PC-3 (cell line): Measurements from ENCODE around the gene KIFAP3. TPM values are rescaled to one million over a fixed set of nuclear protein-coding genes. Genes with fewer than 3 reads are reported as not detected.

Source experiments
- ATAC-seq: fragments of 200-7000 bp; cut with Tn5 transposase; 2 replicates; pipeline ENCODE4 v1.9.1; 2020; ENCODE audit warnings: mild to moderate bottlenecking, moderate library complexity
- Bru-seq: library from RNA; stranded (reverse); fragments of 400-500 nt; gene quantifications from one replicate; lab custom pipeline; 2021; lab: Mats Ljungman, UMichigan
- BruChase-seq, 2 experiments: library from RNA; stranded (reverse); fragments of 400-500 nt; gene quantifications; one replicate each; lab custom pipeline; 2021; lab: Mats Ljungman, UMichigan
- BruUV-seq: library from RNA; stranded (reverse); fragments of 400-500 nt; replicated peaks from 2 replicates; lab custom pipeline; 2021; lab: Mats Ljungman, UMichigan
- CTCF ChIA-PET: fragments of 300-600 bp; sonication (Branson Sonifier 250); formaldehyde crosslinking; loops from one replicate; lab custom pipeline; 2022; ENCODE audit warnings: antibody characterized with exemption; lab: Charles Lee
- POLR2A ChIA-PET: fragments of 300-600 bp; sonication (Branson Sonifier 250); formaldehyde crosslinking; loops from one replicate; lab custom pipeline; 2022; ENCODE audit warnings: antibody characterized with exemption; ENCODE audit not compliant: unreplicated experiment; lab: Charles Lee
- DNase-seq: peaks from one replicate; pipeline ENCODE4 v3.0.0-alpha.2; 2015
- H2AFZ ChIP-seq: fragments of 300-600 bp; sonication (generic); 2 replicates; pipeline ENCODE4 v1.6.0; 2016; ENCODE audit warnings: antibody characterized with exemption, low read length
- H3F3A ChIP-seq: fragments of 300-600 bp; sonication (generic); one replicate; pipeline ENCODE4 v1.6.0; 2017; ENCODE audit warnings: antibody characterized with exemption, low read length, control low read depth, mild to moderate bottlenecking; ENCODE audit not compliant: unreplicated experiment
- H3K27ac ChIP-seq: fragments of 300-600 bp; sonication (generic); 2 replicates; pipeline ENCODE4 v1.5.1; 2016; ENCODE audit warnings: mild to moderate bottlenecking, low read length
- H3K27me3 ChIP-seq: fragments of 300-600 bp; sonication (generic); 2 replicates; pipeline ENCODE4 v1.6.1; 2016; ENCODE audit warnings: low read length, mixed read lengths
- H3K36me3 ChIP-seq: fragments of 300-600 bp; sonication (generic); 2 replicates; pipeline ENCODE4 v1.6.1; 2016; ENCODE audit warnings: low read depth, mixed run types, low read length, mixed read lengths
- H3K4me1 ChIP-seq: fragments of 300-600 bp; sonication (generic); 2 replicates; pipeline ENCODE4 v1.5.1; 2016; ENCODE audit warnings: low read length; ENCODE audit not compliant: insufficient read depth
- H3K4me2 ChIP-seq: fragments of 300-600 bp; sonication (generic); 2 replicates; pipeline ENCODE4 v1.6.0; 2016; ENCODE audit warnings: low read length
- H3K4me3 ChIP-seq: fragments of 300-600 bp; sonication (generic); 2 replicates; pipeline ENCODE4 v1.5.1; 2016; ENCODE audit warnings: mild to moderate bottlenecking, low read length, mixed read lengths
- H3K79me2 ChIP-seq: fragments of 300-600 bp; sonication (generic); 2 replicates; pipeline ENCODE4 v1.6.1; 2017; ENCODE audit warnings: low read length, mixed read lengths
- H3K9ac ChIP-seq: fragments of 300-600 bp; sonication (generic); 2 replicates; pipeline ENCODE4 v1.6.0; 2016; ENCODE audit warnings: mild to moderate bottlenecking, low read length
- H3K9me2 ChIP-seq: fragments of 300-600 bp; sonication (generic); replicated peaks from 2 replicates; pipeline ENCODE4 v1.6.1; 2016; ENCODE audit warnings: mixed run types, low read length, mixed read lengths
- H3K9me3 ChIP-seq: fragments of 300-600 bp; sonication (generic); 2 replicates; pipeline ENCODE4 v1.6.1; 2016; ENCODE audit warnings: low read length, mixed read lengths
- H4K20me1 ChIP-seq: fragments of 300-600 bp; sonication (generic); 2 replicates; pipeline ENCODE4 v1.6.1; 2016; ENCODE audit warnings: low read length, mixed read lengths
- CTCF ChIP-seq: fragments of 300-600 bp; sonication (generic); conservative IDR thresholded peaks from 2 replicates; pipeline ENCODE4 v1.5.1; 2017; ENCODE audit warnings: antibody characterized with exemption, low read depth, mild to moderate bottlenecking, low read length
- EZH2 ChIP-seq: fragments of 300-600 bp; sonication (generic); IDR thresholded peaks from one replicate; pipeline ENCODE4 v1.6.1; 2017; ENCODE audit warnings: antibody characterized with exemption, mild to moderate bottlenecking, low read length; ENCODE audit not compliant: unreplicated experiment
- EZH2phosphoT487 ChIP-seq: fragments of 300-600 bp; sonication (generic); IDR thresholded peaks from 2 replicates; pipeline ENCODE4 v1.6.1; 2018; ENCODE audit warnings: mild to moderate bottlenecking, antibody characterized with exemption, low read length, borderline replicate concordance
- intact Hi-C: fragments of 100-400 bp; cut with micrococcal nuclease; formaldehyde crosslinking; loops from 2 replicates; pipeline ENCODE4 v1.9.0; 2023
- long read RNA-seq: library from polyadenylated mRNA; unstranded; transcript quantifications from one replicate; pipeline ENCODE4 v2.0.0, GENCODE V29; 2021; ENCODE audit not compliant: unreplicated experiment
- total RNA-seq: library from RNA; depleted of rRNA; stranded (reverse); fragments of >200 nt; gene quantifications from 2 replicates; pipeline ENCODE4 v1.2.3, GENCODE V29; 2014; rRNA removed

The KIFAP3 gene
- total RNA-seq (5.1 and 6.9 TPM in 2 replicates), Bru-seq, nascent RNA (percentile 58 among the genes with signal in this experiment), BruChase-seq, experiment 1, labeled RNA remaining after a 6-hour chase (percentile 45 among the genes with signal in this experiment), BruChase-seq, experiment 2, labeled RNA remaining after a 2-hour chase (percentile 50 among the genes with signal in this experiment)
- long read RNA-seq, transcript KIFAP3-201 (20 exons, 2,957 nt) = major isoform, 38 of 50 reads
- long read RNA-seq, partial matches to known transcripts = 8 of 50 reads
- long read RNA-seq, other reads (novel, unspliced or antisense) = 4 of 50 reads

GRCh38 chr1:170074250-170075157 is at the start of gene KIFAP3:
TSS of gene KIFAP3 (minus strand) at chr1:170074695. CDS start at chr1:170074467, 228 bp downstream.
- H2AFZ ChIP-seq = peak within 1 kb of the TSS; percentile 95
- no peaks in the 10 kb centered on the region for H3K36me3 ChIP-seq
- no peaks in the 10 kb centered on the region for H3K27me3 ChIP-seq
- intact Hi-C loops = loop anchor here (2.0 to 5.0 kb wide), 4 partner anchors 22 to 132 kb away; no protein-coding TSS in a partner anchor
- POLR2A ChIA-PET = interaction anchor here (1.0 kb wide), 1 partner anchor 458 kb away, joined by 3 read pairs; the partner anchor contains the start of gene GORAB
- peak; percentile 95 for ATAC-seq
- CTCF ChIA-PET = interaction anchor here (0.6 kb wide), 2 partner anchors 57 to 615 kb away, joined by 3 read pairs; no protein-coding TSS in a partner anchor
- peak within 1 kb of the TSS; percentile 72 for H3K9ac ChIP-seq
- BruUV-seq = TSS peak; percentile 69
- H3K4me3 ChIP-seq = peak within 1 kb of the TSS; percentile 74
- H4K20me1 ChIP-seq = no peaks in the 10 kb centered on the region
- no peaks in the 10 kb centered on the region for H3F3A ChIP-seq
- TF ChIP-seq EZH2 (no peak), CTCF (peak; percentile 55), EZH2phosphoT487 (no peak)
- peaks cover 17% of the 10 kb centered on the region for H3K79me2 ChIP-seq
- 0 out of 2 replicates have a peak within 1 kb of the TSS, but pooled peaks have one; percentile 19 for H3K27ac ChIP-seq
- H3K4me2 ChIP-seq = peak within 1 kb of the TSS; percentile 84
- peak; percentile 95 for DNase-seq
- 0 out of 2 replicates have a peak, but pooled peaks cover 4% of the 10 kb centered on the region for H3K9me3 ChIP-seq
- H3K4me1 ChIP-seq = peaks cover 10% of the 10 kb centered on the region; the same call in 1 of the 2 replicates
- H3K9me2 ChIP-seq = no peaks in the 10 kb centered on the region

- no peak for ATAC-seq
These were observed 47.9 kb upstream of the KIFAP3 start for GRCh38 chr1:170122366-170122765.

More at GRCh38 chr1:170122366-170122765, 47.9 kb upstream of the KIFAP3 start:
- Histone ChIP-seq H3K4me2 (no peak overlapping the region), H3K9me3 (no peaks in the 10 kb centered on the region), H3K9ac (no peak overlapping the region), H3K9me2 (no peaks in the 10 kb centered on the region), H2AFZ (no peak overlapping the region), H3K79me2 (no peaks in the 10 kb centered on the region), H3K36me3 (no peaks in the 10 kb centered on the region), H4K20me1 (no peaks in the 10 kb centered on the region), H3K4me3 (no peak overlapping the region), H3K4me1 (no peaks in the 10 kb centered on the region), H3K27ac (no peak overlapping the region), H3K27me3 (no peaks in the 10 kb centered on the region), H3F3A (no peaks in the 10 kb centered on the region)
- no peak for DNase-seq
- CTCF ChIA-PET = no interaction called here
- POLR2A ChIA-PET = no interaction called here
- TF ChIP-seq CTCF (no peak), EZH2 (no peak), EZH2phosphoT487 (no peak)
- intact Hi-C loops = no loop called here
- BruUV-seq = no TSS peak
